Measurements from ENCODE around the gene TMEM80. TPM values are rescaled to one million over a fixed set of nuclear protein-coding genes. Genes with fewer than 3 reads are reported as not detected.

Gene TMEM80
- total and polyA plus RNA-seq, 4 donors: 5.1 to 12.4 (median 8.2) TPM

- H3K4me3 ChIP-seq (ENCODE audit: low read depth in 1 of 3, low read length in 3 of 3): peak overlapping the region; percentile 24 to 89 (median 79)
- H3K36me3 ChIP-seq (ENCODE audit: control insufficient read depth in 4 of 4, insufficient read depth in 3 of 4, low read depth in 1 of 4, low read length in 3 of 4): peaks cover 0 to 2% (median 0%) of the 10 kb centered on the region in 4 donors
- peaks cover 29 to 74% (median 55%) of the 10 kb centered on the region in 4 donors for H3K4me1 ChIP-seq (ENCODE audit: control insufficient read depth in 4 of 4, insufficient read depth in 4 of 4, low read length in 3 of 4)
- no peak for TF ChIP-seq SP1 (IDR thresholded peaks at IDR 0.05)
- no peak for TF ChIP-seq EGR1 (IDR thresholded peaks at IDR 0.05; ENCODE audit: low read depth in 2 of 2)
- no peak for TF ChIP-seq REST (IDR thresholded peaks at IDR 0.05)
- TF ChIP-seq GABPA (IDR thresholded peaks at IDR 0.05 in 1 of 2, conservative IDR thresholded peaks at IDR 0.05 in 1 of 2): no peak
- no peak for TF ChIP-seq RXRA (IDR thresholded peaks at IDR 0.05)
- TF ChIP-seq CTCF (IDR thresholded peaks at IDR 0.05; ENCODE audit: low read depth, low read length, missing input control): no peak
- TF ChIP-seq JUND (IDR thresholded peaks at IDR 0.05): no peak
- no peak for TF ChIP-seq YY1 (IDR thresholded peaks at IDR 0.05)
- no peak for TF ChIP-seq FOXA2 (IDR thresholded peaks at IDR 0.05)
- TF ChIP-seq HNF4G (IDR thresholded peaks at IDR 0.05): no peak
- no peak for TF ChIP-seq MAX (IDR thresholded peaks at IDR 0.05)
- TF ChIP-seq TAF1 (conservative IDR thresholded peaks at IDR 0.05): no peak
- TF ChIP-seq ATF3 (IDR thresholded peaks at IDR 0.05): no peak
- no peak for TF ChIP-seq RAD21 (IDR thresholded peaks at IDR 0.05)
- no peak for TF ChIP-seq HNF4A (conservative IDR thresholded peaks at IDR 0.05)
- no peak for TF ChIP-seq ZBTB33 (IDR thresholded peaks at IDR 0.05)
- no peak for TF ChIP-seq FOXA1 (IDR thresholded peaks at IDR 0.05)
- H3K27ac ChIP-seq (ENCODE audit: low read depth in 1 of 2, low read length in 2 of 2): peak overlapping the region; percentile 84 to 96
- WGBS: 44% methylated on average over 16 of the region's 16 CpGs
- H3K9ac ChIP-seq (ENCODE audit: low read depth in 1 of 2, low read length in 2 of 2): no peak overlapping the region
- H3K27me3 ChIP-seq (ENCODE audit: control insufficient read depth in 4 of 4, insufficient read depth in 4 of 4, low read length in 3 of 4): no peaks in the 10 kb centered on the region
- peak; percentile 30 for DNase-seq (ENCODE audit: low spot score)
- no peaks in the 10 kb centered on the region for H3K9me3 ChIP-seq (ENCODE audit: control insufficient read depth in 4 of 4, low read length in 3 of 4)
These were observed 12.3 kb downstream of the TMEM80 start for GRCh38 chr11:707817-708420.

Measured in liver (tissue), 9 donors.